Measurements from ENCODE around the gene AIP. TPM values are rescaled to one million over a fixed set of nuclear protein-coding genes. Genes with fewer than 3 reads are reported as not detected.

The AIP gene
- total RNA-seq, 1 donor from 2014 or later: 203 TPM

DNA sequence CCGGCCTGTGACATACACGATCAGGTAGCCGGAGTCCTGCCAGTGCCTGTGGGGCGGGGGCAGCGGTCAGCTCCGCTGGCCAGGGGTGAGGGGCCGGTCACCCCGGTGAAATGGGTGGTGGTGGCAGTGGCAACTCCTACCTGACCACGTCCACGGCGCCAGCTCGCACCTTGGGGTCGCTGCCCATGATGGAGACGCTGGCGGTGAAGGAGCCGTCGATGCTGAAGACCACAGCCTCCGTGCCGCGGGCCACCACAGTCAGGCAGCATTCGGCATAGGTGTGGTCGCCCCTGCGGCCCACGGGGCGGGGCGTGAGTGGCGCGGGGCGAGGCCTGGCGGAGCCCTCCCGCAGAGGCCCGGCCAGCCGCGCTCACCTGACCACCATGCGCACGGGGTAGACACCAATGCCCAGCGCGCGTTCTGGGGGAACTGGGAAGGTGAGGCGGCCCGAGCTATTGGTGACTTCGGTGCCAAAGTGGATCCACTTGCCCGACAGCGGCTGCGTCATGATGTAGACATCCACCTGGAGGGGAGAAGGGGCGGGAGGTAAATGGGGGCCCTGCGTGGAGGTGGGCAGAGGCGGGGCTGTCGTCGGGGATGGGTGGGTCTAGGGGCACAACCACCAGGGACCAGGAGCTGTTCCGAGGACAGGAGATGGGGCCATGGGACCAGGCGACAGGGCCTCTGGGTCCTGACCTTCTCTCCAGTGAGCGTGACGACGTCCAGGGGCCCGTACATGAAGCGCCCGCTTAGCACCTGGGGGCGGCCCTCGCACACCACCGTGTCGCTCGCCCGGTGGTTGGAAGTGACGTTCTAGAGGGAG is 10.9 kb downstream of the AIP start:
- intact Hi-C loops (cut with micrococcal nuclease): no loop called here
- H3K9me3 Mint-ChIP-seq: no peaks in the 10 kb centered on the region
- no peak for DNase-seq (ENCODE audit: low spot score)
- no peak overlapping the region for H3K4me3 Mint-ChIP-seq
- H3K4me1 Mint-ChIP-seq (ENCODE audit: low read depth): peaks cover 8% of the 10 kb centered on the region
- H3K27me3 Mint-ChIP-seq (ENCODE audit: insufficient read depth): no peaks in the 10 kb centered on the region
- H3K36me3 Mint-ChIP-seq (ENCODE audit: low read depth): peaks cover 29% of the 10 kb centered on the region
- no peak overlapping the region for H3K27ac Mint-ChIP-seq

GRCh38 chr11:67494371-67495233 is 11.8 kb downstream of the AIP start:
- DNase-seq (ENCODE audit: low spot score): no peak
- Mint-ChIP-seq H3K4me3 (no peak overlapping the region), H3K9me3 (no peaks in the 10 kb centered on the region), H3K27me3 (ENCODE audit: insufficient read depth) (no peaks in the 10 kb centered on the region), H3K27ac (no peak overlapping the region), H3K4me1 (ENCODE audit: low read depth) (peaks cover 4% of the 10 kb centered on the region), H3K36me3 (ENCODE audit: low read depth) (peaks cover 31% of the 10 kb centered on the region)
- intact Hi-C loops (cut with micrococcal nuclease): no loop called here

DNA sequence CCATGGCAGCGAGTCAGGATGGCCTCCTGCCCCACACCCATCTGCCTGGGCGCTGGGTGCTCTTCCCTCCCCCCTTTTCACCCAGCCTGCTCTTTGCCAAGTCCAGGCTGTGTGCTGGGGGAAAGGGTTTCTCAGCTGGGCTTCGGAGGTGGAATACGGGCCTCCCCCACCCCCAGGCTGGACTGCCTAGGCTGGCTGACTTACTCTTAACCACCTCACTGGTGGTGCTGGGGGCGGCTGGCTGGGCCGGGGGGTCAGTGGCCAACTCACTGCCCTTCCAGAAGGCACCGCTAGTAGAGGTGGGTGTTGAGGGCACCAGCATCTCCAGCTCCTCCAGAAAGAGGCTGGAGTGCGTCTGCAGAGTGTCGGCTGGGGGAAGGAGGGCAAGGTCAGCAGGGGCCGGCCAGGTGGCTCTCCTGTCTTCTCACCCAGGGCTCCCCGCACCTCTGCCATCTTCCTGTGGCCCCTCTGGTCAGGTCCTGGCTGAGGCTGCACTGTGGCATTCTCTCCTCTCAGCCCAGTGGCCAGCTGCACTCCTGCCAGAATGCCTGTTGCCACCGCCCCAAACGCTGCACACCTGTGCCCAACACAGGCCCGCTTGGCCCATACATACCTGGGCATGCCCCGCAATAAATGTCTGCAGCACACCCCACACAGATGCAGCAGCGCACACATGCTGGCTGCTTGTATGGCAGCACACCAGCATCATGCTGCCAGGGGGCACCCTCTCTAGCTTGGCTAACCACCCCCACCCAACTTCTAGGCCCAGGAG is 12.6 kb downstream of the AIP start:
- no peaks in the 10 kb centered on the region for H3K9me3 Mint-ChIP-seq
- intact Hi-C loops (cut with micrococcal nuclease): no loop called here
- peaks cover 30% of the 10 kb centered on the region for H3K36me3 Mint-ChIP-seq (ENCODE audit: low read depth)
- DNase-seq (ENCODE audit: low spot score): no peak
- H3K4me1 Mint-ChIP-seq (ENCODE audit: low read depth): peaks cover 1% of the 10 kb centered on the region
- H3K27ac Mint-ChIP-seq: no peak overlapping the region
- no peak overlapping the region for H3K4me3 Mint-ChIP-seq
- no peaks in the 10 kb centered on the region for H3K27me3 Mint-ChIP-seq (ENCODE audit: insufficient read depth)

GRCh38 chr11:67496113-67496512 is 13.3 kb downstream of the AIP start:
- no peaks in the 10 kb centered on the region for H3K9me3 Mint-ChIP-seq
- H3K27ac Mint-ChIP-seq: no peak overlapping the region
- peaks cover 33% of the 10 kb centered on the region for H3K36me3 Mint-ChIP-seq (ENCODE audit: low read depth)
- peaks cover 8% of the 10 kb centered on the region for H3K4me1 Mint-ChIP-seq (ENCODE audit: low read depth)
- no peak for DNase-seq (ENCODE audit: low spot score)
- H3K27me3 Mint-ChIP-seq (ENCODE audit: insufficient read depth): no peaks in the 10 kb centered on the region
- intact Hi-C loops (cut with micrococcal nuclease): no loop called here
- no peak overlapping the region for H3K4me3 Mint-ChIP-seq

DNA sequence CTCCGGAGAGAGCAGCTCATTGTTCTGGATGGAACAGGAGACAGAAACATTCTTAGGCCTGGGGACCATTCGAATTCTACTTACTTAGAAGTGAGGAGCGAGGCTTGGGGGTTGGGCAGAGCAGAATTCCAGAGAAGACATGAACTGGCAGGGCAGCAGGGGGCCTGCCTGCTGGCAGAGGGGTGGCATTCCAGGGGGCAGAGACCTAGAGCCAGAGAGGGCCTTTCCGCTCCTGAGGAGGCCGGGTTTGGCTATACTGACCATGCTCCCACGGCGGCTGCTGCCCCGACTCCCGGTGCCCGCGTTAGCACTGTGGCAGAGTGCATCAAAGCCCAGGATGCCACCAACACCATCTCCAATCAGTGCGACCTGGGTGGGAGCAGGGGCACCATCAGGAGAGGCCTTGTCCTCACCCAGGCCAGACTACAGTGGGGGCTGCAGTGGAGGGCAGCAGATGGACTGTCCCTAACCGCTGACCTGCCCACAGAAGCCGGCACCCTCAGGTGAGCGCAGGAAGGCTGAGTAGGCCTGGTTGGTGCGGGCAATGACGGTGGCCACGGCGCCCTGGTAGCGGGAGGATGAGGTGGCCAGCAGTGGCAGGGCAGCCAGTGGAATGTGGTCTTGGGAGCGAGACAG is 14.9 kb downstream of the AIP start:
- Mint-ChIP-seq H3K9me3 (no peaks in the 10 kb centered on the region), H3K4me1 (ENCODE audit: low read depth) (peaks cover 19% of the 10 kb centered on the region), H3K27me3 (ENCODE audit: insufficient read depth) (no peaks in the 10 kb centered on the region), H3K4me3 (no peak overlapping the region), H3K27ac (no peak overlapping the region), H3K36me3 (ENCODE audit: low read depth) (peaks cover 37% of the 10 kb centered on the region)
- DNase-seq (ENCODE audit: low spot score): no peak
- intact Hi-C loops (cut with micrococcal nuclease): no loop called here

GRCh38 chr11:67498544-67498972 is 15.7 kb downstream of the AIP start:
- Mint-ChIP-seq H3K27ac (no peak overlapping the region), H3K9me3 (no peaks in the 10 kb centered on the region), H3K27me3 (ENCODE audit: insufficient read depth) (no peaks in the 10 kb centered on the region), H3K4me1 (ENCODE audit: low read depth) (peaks cover 23% of the 10 kb centered on the region), H3K4me3 (no peak overlapping the region), H3K36me3 (ENCODE audit: low read depth) (peaks cover 39% of the 10 kb centered on the region)
- no peak for DNase-seq (ENCODE audit: low spot score)
- intact Hi-C loops (cut with micrococcal nuclease): no loop called here

DNA sequence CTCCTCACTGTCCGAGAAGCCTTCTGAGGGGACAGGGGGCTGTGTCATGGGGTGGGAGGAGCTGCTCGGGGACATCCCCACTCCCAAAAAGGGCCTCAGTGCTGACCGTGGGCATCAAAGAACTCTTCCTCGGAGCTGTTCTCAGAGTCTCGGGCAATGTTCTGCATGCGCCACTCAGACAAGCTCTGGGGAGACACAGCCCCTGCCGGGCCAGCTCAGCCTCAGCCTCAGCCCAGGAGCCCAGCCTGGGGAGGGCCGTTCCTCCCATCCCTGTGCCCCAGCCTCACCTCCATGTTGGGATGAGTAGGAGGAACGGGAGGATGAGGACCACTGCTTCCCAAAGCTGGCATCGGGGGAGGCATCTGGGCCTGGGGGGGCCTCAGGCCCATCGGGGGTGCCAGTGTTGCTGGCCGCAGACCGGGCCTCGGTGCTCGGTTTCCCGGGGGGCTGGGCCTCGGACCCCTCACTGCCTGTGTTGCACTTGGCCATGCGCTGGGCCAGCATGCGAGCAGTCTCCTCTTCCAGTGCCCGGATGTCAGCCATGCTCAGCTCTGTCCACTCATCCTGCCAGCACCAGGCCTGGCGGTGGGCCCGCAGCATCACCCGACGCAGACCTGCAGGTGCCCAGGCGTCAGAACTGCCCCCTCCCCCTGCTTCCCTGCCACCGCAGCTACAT is 17.1 kb downstream of the AIP start:
- no peak for DNase-seq (ENCODE audit: low spot score)
- H3K4me1 Mint-ChIP-seq (ENCODE audit: low read depth): peaks cover 23% of the 10 kb centered on the region
- H3K36me3 Mint-ChIP-seq (ENCODE audit: low read depth): peaks cover 39% of the 10 kb centered on the region
- intact Hi-C loops (cut with micrococcal nuclease): no loop called here
- no peaks in the 10 kb centered on the region for H3K27me3 Mint-ChIP-seq (ENCODE audit: insufficient read depth)
- no peak overlapping the region for H3K4me3 Mint-ChIP-seq
- H3K27ac Mint-ChIP-seq: no peak overlapping the region
- no peaks in the 10 kb centered on the region for H3K9me3 Mint-ChIP-seq

GRCh38 chr11:67500484-67500821 is 17.6 kb downstream of the AIP start:
- H3K36me3 Mint-ChIP-seq (ENCODE audit: low read depth): peaks cover 39% of the 10 kb centered on the region
- H3K4me1 Mint-ChIP-seq (ENCODE audit: low read depth): peaks cover 24% of the 10 kb centered on the region
- DNase-seq (ENCODE audit: low spot score): no peak
- H3K4me3 Mint-ChIP-seq: no peak overlapping the region
- no peaks in the 10 kb centered on the region for H3K9me3 Mint-ChIP-seq
- intact Hi-C loops (cut with micrococcal nuclease): no loop called here
- H3K27ac Mint-ChIP-seq: peak overlapping the region; percentile 55
- no peaks in the 10 kb centered on the region for H3K27me3 Mint-ChIP-seq (ENCODE audit: insufficient read depth)

- H3K27me3 Mint-ChIP-seq (ENCODE audit: insufficient read depth): no peaks in the 10 kb centered on the region
- peak overlapping the region; percentile 6 for H3K27ac Mint-ChIP-seq
These were observed 18.2 kb downstream of the AIP start for GRCh38 chr11:67500831-67501715.

DNA sequence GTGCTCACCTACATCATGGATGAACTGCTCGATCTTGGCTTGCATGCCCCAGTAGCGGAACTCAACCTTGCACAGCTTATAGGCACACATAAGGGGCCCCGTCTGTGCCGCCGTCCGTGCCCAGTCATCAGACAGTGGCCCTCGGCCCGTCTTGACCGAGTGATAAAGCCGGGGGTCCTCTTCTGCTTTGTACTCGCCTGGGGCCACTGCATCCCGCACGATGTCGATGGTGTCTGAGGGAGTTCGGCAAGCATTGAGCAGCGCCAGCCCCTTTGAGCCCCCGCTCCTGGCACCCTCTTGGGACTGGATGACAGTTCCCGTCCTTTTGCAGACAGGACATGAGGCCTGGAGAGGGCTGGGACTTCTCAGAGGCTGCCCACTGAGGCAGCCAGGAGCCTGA is 19.0 kb downstream of the AIP start:
- intact Hi-C loops (cut with micrococcal nuclease): no loop called here
- Mint-ChIP-seq H3K36me3 (ENCODE audit: low read depth) (peaks cover 34% of the 10 kb centered on the region), H3K4me1 (ENCODE audit: low read depth) (peaks cover 37% of the 10 kb centered on the region), H3K27me3 (ENCODE audit: insufficient read depth) (no peaks in the 10 kb centered on the region), H3K4me3 (no peak overlapping the region), H3K27ac (no peak overlapping the region), H3K9me3 (no peaks in the 10 kb centered on the region)
- no peak for DNase-seq (ENCODE audit: low spot score)

More at GRCh38 chr11:67500831-67501715, 18.2 kb downstream of the AIP start:
- Mint-ChIP-seq H3K36me3 (ENCODE audit: low read depth) (peaks cover 33% of the 10 kb centered on the region), H3K4me1 (ENCODE audit: low read depth) (peaks cover 29% of the 10 kb centered on the region), H3K9me3 (no peaks in the 10 kb centered on the region), H3K4me3 (peak overlapping the region; percentile 4)
- intact Hi-C loops (cut with micrococcal nuclease): no loop called here
- no peak for DNase-seq (ENCODE audit: low spot score)

DNA sequence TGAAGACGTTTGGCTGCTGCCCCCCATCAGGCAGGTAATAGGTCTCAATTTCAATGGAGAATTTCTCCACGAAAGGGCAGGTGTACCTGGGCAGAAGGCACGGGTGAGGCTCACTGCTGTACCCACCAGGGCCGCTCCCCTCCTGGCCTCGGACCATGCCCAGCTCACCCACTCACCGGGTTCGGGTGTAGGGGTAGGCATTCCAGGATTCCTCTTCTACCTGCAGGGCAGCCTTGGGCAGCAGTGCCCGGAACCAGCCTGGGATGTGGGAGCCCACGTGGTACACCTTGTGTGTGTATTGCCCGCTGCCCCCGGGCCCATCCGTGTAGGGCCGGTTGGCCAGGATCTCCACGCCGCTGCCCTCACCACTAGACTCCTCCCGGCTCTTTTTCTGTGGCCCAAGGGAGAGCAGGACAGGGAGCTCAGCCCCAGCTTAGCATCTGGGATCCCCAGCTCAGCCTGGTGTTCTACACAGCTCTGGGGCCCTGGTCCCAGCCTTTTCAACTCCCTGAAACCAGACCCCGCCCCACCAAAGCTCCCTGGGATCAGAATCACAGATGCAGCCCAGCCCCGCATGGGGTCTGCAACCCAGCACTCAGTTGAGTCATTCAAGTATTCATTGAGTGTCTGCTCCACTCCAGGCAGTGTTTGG is 19.6 kb downstream of the AIP start:
- intact Hi-C loops (cut with micrococcal nuclease): no loop called here
- DNase-seq (ENCODE audit: low spot score): no peak
- peak overlapping the region; percentile 78 for H3K27ac Mint-ChIP-seq
- H3K36me3 Mint-ChIP-seq (ENCODE audit: low read depth): peaks cover 35% of the 10 kb centered on the region
- peaks cover 41% of the 10 kb centered on the region for H3K4me1 Mint-ChIP-seq (ENCODE audit: low read depth)
- H3K4me3 Mint-ChIP-seq: peak overlapping the region; percentile 88
- no peaks in the 10 kb centered on the region for H3K9me3 Mint-ChIP-seq
- no peaks in the 10 kb centered on the region for H3K27me3 Mint-ChIP-seq (ENCODE audit: insufficient read depth)

Data from activated T-helper 1 cell treated with anti-CD3 and anti-CD28 coated beads, Interleukin-12 subunit alpha, Interleukin-12 subunit beta, Interleukin-2, Interleukin-4 antibody, amounts not matched to agents 30 ng/mL and 10 ng/mL and 1 ng/mL, durations not matched to agents 14 hours and 24 hours and 36 hours (primary cell).